ENCODE measurements around the gene OR10V1.

- TF ChIP-seq POLR2AphosphoS5 (IDR thresholded peaks at IDR 0.05; ENCODE audit: low read depth, low read length): no peak
- TF ChIP-seq POLR2A (IDR thresholded peaks at IDR 0.05; ENCODE audit: low read depth, low read length): 0 out of 2 replicates have a peak, but pooled peaks have one; percentile 11
- no peak for TF ChIP-seq SPI1 (IDR thresholded peaks at IDR 0.05; ENCODE audit: low read depth, low read length)
- no peak for TF ChIP-seq TAF1 (IDR thresholded peaks at IDR 0.05; ENCODE audit: low read depth, low read length)
These were observed 45.3 kb downstream of the OR10V1 start for GRCh38 chr11:59668188-59668949.

Data from GM12891 (cell line).